OCI-M2 (cell line): ENCODE measurements around the gene GPATCH2.
"Not testable (repeated sequence)": the region's sequence is repeated elsewhere in the genome, so short reads cannot be mapped to it uniquely, and the experiment has no call there.

ENCODE experiments used
- DNase-seq: peaks from one replicate; lab custom pipeline; 2025; ENCODE audit not compliant: unreplicated experiment; lab: John Stamatoyannopoulos, UW

Gene GPATCH2

GRCh38 chr1:217527151-217527550, 103.7 kb downstream of the GPATCH2 start:
- no peak for DNase-seq

GRCh38 chr1:217526636-217527035, 104.3 kb downstream of the GPATCH2 start:
- DNase-seq, result no peak

- no peak for DNase-seq
Observed at GRCh38 chr1:217525773-217526490, 105.0 kb downstream of the GPATCH2 start.

- DNase-seq, result no peak
Observed at GRCh38 chr1:217524787-217525520, 105.9 kb downstream of the GPATCH2 start.

GRCh38 chr1:217523921-217524320, 107.0 kb downstream of the GPATCH2 start:
- DNase-seq, result not testable (repeated sequence)

- no peak for DNase-seq
Observed at GRCh38 chr1:217522277-217522676, 108.6 kb downstream of the GPATCH2 start.

- DNase-seq, result no peak
Observed at GRCh38 chr1:217521317-217521716, 109.6 kb downstream of the GPATCH2 start.

GRCh38 chr1:217506878-217507277, 124.0 kb downstream of the GPATCH2 start:
- no peak for DNase-seq

- no peak for DNase-seq
Observed at GRCh38 chr1:217498209-217498608, 132.7 kb downstream of the GPATCH2 start.

- DNase-seq, result no peak
Observed at GRCh38 chr1:217495249-217495648, 135.6 kb downstream of the GPATCH2 start.

GRCh38 chr1:217494767-217495166, 136.1 kb downstream of the GPATCH2 start:
- no peak for DNase-seq

- DNase-seq, result no peak
Observed at GRCh38 chr1:217493290-217493689, 137.6 kb downstream of the GPATCH2 start.

GRCh38 chr1:217484871-217485270, 146.0 kb downstream of the GPATCH2 start:
- no peak for DNase-seq

GRCh38 chr1:217482356-217483102, 148.4 kb downstream of the GPATCH2 start:
- DNase-seq, result no peak

- no peak for DNase-seq
Observed at GRCh38 chr1:217478450-217478849, 152.4 kb downstream of the GPATCH2 start.

- no peak for DNase-seq
Observed at GRCh38 chr1:217472915-217473314, 158.0 kb downstream of the GPATCH2 start.

- DNase-seq, result no peak
Observed at GRCh38 chr1:217471403-217471802, 159.5 kb downstream of the GPATCH2 start.

GRCh38 chr1:217469983-217470382, 160.9 kb downstream of the GPATCH2 start:
- no peak for DNase-seq

- no peak for DNase-seq
Observed at GRCh38 chr1:217465102-217465501, 165.8 kb downstream of the GPATCH2 start.

GRCh38 chr1:217462666-217463065, 168.2 kb downstream of the GPATCH2 start:
- DNase-seq, result no peak

- no peak for DNase-seq
Observed at GRCh38 chr1:217462159-217462558, 168.7 kb downstream of the GPATCH2 start.

- DNase-seq, result no peak
Observed at GRCh38 chr1:217457016-217457415, 173.9 kb downstream of the GPATCH2 start.
